Endothelial cell (in vitro differentiated cells): ENCODE data around the gene DBI. TPM values are rescaled to one million over a fixed set of nuclear protein-coding genes. Genes with fewer than 3 reads are reported as not detected.

ENCODE experiments used
- DNase-seq: peaks from one replicate; pipeline ENCODE4 v3.0.0; 2021; ENCODE audit warnings: low spot score
- H3K27ac Mint-ChIP-seq: one replicate; pipeline ENCODE4 v1.8.0; 2021; ENCODE audit warnings: mixed read lengths, inconsistent platforms; ENCODE audit not compliant: unreplicated experiment
- H3K27me3 Mint-ChIP-seq: one replicate; pipeline ENCODE4 v1.8.0; 2021; ENCODE audit warnings: mild to moderate bottlenecking, moderate library complexity, mixed read lengths, inconsistent platforms; ENCODE audit not compliant: unreplicated experiment
- H3K36me3 Mint-ChIP-seq: one replicate; pipeline ENCODE4 v1.8.0; 2021; ENCODE audit warnings: mild to moderate bottlenecking, low read depth, mixed read lengths, inconsistent platforms; ENCODE audit not compliant: unreplicated experiment
- H3K4me1 Mint-ChIP-seq: one replicate; pipeline ENCODE4 v1.8.0; 2021; ENCODE audit warnings: mild to moderate bottlenecking, mixed read lengths, inconsistent platforms; ENCODE audit not compliant: unreplicated experiment
- H3K4me3 Mint-ChIP-seq: one replicate; pipeline ENCODE4 v1.8.0; 2021; ENCODE audit warnings: mild to moderate bottlenecking, mixed read lengths, inconsistent platforms; ENCODE audit not compliant: unreplicated experiment
- H3K9me3 Mint-ChIP-seq: one replicate; pipeline ENCODE4 v1.8.0; 2021; ENCODE audit warnings: mixed read lengths, inconsistent platforms; ENCODE audit not compliant: unreplicated experiment
- total RNA-seq: library from RNA; stranded (reverse); fragmentation: NEBNext Ultra II Directional; extraction: Animal tissue kit (Norgen Biotek cat#: 25700); gene quantifications from one replicate; pipeline ENCODE4 v1.2.1, GENCODE V29; 2021; ENCODE audit not compliant: unreplicated experiment
- TF ChIP-seq, protein P1 (sequence below): fragments of 200-600 bp; sonication (generic); IDR thresholded peaks from one replicate; pipeline ENCODE4 v1.5.0; 2021; ENCODE audit warnings: antibody characterized with exemption; ENCODE audit not compliant: unreplicated experiment

DBI gene
- total RNA-seq, 1 donor from 2014 or later: 180 TPM

DNA sequence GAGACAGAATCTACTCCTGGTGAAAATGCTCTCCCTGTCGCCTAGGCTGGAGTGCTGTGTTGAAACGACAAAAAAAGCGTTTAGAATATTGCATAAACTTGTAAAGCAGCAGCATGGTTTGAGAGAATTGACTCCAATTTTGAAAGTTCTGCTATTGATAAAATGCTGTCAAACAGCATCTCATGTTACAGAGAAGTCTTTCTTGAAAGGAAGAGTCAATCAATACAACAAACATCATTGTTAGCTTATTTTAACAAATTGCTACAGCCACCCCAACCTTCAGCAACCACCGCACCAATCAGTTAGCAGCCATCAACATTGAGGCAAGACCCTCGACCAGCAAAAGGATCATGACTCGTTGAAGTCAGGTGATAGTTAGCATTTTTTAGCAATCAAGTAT lies 7.0 kb upstream of the DBI start:
- Mint-ChIP-seq H3K4me1 (peaks cover 24% of the 10 kb centered on the region), H3K27me3 (no peaks in the 10 kb centered on the region), H3K9me3 (no peaks in the 10 kb centered on the region), H3K4me3 (no peak overlapping the region), H3K27ac (no peak overlapping the region), H3K36me3 (no peaks in the 10 kb centered on the region)
- no peak for DNase-seq
- TF ChIP-seq, protein P1, sequence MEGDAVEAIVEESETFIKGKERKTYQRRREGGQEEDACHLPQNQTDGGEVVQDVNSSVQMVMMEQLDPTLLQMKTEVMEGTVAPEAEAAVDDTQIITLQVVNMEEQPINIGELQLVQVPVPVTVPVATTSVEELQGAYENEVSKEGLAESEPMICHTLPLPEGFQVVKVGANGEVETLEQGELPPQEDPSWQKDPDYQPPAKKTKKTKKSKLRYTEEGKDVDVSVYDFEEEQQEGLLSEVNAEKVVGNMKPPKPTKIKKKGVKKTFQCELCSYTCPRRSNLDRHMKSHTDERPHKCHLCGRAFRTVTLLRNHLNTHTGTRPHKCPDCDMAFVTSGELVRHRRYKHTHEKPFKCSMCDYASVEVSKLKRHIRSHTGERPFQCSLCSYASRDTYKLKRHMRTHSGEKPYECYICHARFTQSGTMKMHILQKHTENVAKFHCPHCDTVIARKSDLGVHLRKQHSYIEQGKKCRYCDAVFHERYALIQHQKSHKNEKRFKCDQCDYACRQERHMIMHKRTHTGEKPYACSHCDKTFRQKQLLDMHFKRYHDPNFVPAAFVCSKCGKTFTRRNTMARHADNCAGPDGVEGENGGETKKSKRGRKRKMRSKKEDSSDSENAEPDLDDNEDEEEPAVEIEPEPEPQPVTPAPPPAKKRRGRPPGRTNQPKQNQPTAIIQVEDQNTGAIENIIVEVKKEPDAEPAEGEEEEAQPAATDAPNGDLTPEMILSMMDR: no peak

DNA sequence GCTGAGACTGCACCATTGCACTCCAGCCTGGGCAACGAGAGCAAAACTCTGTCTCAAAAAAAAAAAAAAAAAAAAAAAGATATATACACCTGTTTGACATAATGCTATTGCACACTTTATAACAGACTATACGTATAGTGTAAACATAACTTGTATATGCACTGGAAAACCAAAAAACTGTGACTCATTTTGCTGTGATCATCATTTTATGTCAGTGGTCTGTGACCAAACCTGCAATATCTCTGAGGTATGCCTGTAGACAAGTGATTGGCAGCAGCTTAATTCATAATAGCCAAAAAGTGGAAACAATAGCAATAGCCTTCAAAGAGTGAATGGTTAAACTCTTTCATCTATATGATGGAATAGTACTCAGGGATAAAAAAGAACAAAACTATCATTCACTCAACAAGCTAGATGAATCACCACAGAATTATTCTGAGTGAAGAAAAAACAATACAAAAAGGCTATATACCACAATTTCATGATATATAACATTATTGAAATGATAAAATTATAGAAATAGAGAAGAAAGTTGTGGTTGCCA lies 6.3 kb upstream of the DBI start:
- H3K27me3 Mint-ChIP-seq: no peaks in the 10 kb centered on the region
- no peaks in the 10 kb centered on the region for H3K9me3 Mint-ChIP-seq
- DNase-seq: no peak
- TF ChIP-seq, protein P1: no peak
- H3K36me3 Mint-ChIP-seq: no peaks in the 10 kb centered on the region
- H3K4me1 Mint-ChIP-seq: peaks cover 30% of the 10 kb centered on the region
- H3K4me3 Mint-ChIP-seq: no peak overlapping the region
- H3K27ac Mint-ChIP-seq: no peak overlapping the region

DNA sequence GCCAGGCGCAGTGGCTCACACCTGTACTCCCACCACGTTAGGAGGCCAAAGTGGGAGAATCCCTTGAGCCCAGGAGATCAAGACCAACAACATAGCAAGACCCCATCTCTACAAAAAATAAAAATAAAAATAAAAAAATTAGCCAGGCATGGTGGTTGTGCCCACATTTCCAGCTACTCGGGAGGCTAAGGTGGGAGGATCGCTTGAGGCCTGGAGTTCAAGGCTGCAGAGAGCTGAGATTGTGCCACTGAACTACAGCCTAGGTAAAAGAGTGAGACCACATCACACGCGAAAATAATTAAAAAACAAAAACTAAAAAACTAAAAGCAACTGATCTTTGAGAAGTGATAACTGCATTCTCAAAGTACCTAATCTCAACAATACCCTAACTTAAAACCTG lies 2.0 kb upstream of the DBI start:
- no peak overlapping the region for H3K27ac Mint-ChIP-seq
- peaks cover 6% of the 10 kb centered on the region for H3K36me3 Mint-ChIP-seq
- DNase-seq: no peak
- no peak overlapping the region for H3K4me3 Mint-ChIP-seq
- H3K4me1 Mint-ChIP-seq: peaks cover 32% of the 10 kb centered on the region
- TF ChIP-seq, protein P1: no peak
- peaks cover 7% of the 10 kb centered on the region for H3K27me3 Mint-ChIP-seq
- no peaks in the 10 kb centered on the region for H3K9me3 Mint-ChIP-seq

DNA sequence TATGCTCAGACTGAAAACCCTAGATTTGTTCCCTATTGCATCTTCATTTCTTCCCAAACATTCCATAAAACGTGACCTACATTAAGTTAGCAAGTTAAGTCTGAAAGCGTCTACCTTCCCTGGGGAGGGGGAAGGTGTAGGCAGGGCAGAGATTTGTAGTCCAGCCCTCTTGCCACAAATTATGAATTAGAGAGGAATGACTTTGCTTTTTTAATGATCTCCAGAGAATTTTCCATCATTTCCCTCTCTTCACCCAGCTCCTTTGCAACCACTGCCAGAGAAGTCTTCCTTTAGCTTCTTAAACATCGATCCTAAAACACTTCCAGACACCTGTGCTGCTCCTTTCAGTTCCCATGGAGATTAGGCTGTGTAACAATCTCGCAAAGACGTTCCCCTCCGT lies 1.3 kb upstream of the DBI start:
- H3K36me3 Mint-ChIP-seq: peaks cover 12% of the 10 kb centered on the region
- peaks cover 7% of the 10 kb centered on the region for H3K27me3 Mint-ChIP-seq
- peak overlapping the region; percentile 99 for H3K4me3 Mint-ChIP-seq
- peaks cover 32% of the 10 kb centered on the region for H3K4me1 Mint-ChIP-seq
- H3K9me3 Mint-ChIP-seq: no peaks in the 10 kb centered on the region
- TF ChIP-seq, protein P1: no peak
- no peak for DNase-seq
- H3K27ac Mint-ChIP-seq: peak overlapping the region; percentile 7

DNA sequence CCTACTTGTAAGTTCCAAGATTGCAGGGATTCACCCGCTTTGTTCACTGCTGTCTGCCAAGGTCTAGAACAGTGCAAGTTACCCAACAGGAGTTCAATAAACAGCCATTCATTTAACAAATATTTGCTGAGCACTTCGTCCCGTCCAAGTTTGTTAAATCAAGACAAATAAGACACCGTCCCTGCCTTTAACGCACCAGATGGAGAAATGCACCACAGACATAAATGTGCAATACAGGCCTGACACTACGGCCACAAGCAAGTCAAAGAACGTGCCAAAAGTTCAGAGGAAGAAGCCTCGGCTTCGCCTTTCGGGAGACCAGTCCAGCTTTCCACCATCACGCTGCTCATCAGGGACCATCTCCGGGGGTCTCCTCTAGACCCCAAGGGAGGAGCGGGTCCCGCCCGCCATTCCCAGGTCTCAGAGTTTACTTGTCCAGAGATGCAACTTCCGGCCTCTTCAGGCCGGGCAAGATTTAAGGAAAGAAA lies 572 bp upstream of the DBI start:
- Mint-ChIP-seq H3K9me3 (no peaks in the 10 kb centered on the region), H3K27me3 (peaks cover 7% of the 10 kb centered on the region), H3K4me1 (peaks cover 32% of the 10 kb centered on the region), H3K36me3 (peaks cover 17% of the 10 kb centered on the region), H3K27ac (peak overlapping the region; percentile 74), H3K4me3 (peak overlapping the region; percentile 99)
- TF ChIP-seq, protein P1: no peak
- DNase-seq: no peak
